Nephron progenitor cell (in vitro differentiated cells): ENCODE results near the gene CTAG1A.

ENCODE experiments used
- DNase-seq: peaks from one replicate; pipeline ENCODE4 v3.0.0; 2021
- H3K27ac Mint-ChIP-seq: 2 replicates; pipeline ENCODE4 v1.8.0; 2021; ENCODE audit warnings: mild to moderate bottlenecking, moderate library complexity, mixed read lengths
- H3K27me3 Mint-ChIP-seq: 2 replicates; pipeline ENCODE4 v1.8.0; 2021; ENCODE audit warnings: mild to moderate bottlenecking, low read depth, mixed read lengths; ENCODE audit not compliant: poor library complexity
- H3K36me3 Mint-ChIP-seq: 2 replicates; pipeline ENCODE4 v1.8.0; 2021; ENCODE audit warnings: low read depth, mixed read lengths
- H3K4me1 Mint-ChIP-seq: 2 replicates; pipeline ENCODE4 v1.8.0; 2021; ENCODE audit warnings: mixed read lengths
- H3K4me3 Mint-ChIP-seq: 2 replicates; pipeline ENCODE4 v1.8.0; 2021; ENCODE audit warnings: mild to moderate bottlenecking, moderate library complexity, mixed read lengths
- H3K9me3 Mint-ChIP-seq: 2 replicates; pipeline ENCODE4 v1.8.0; 2021; ENCODE audit warnings: mild to moderate bottlenecking, moderate library complexity, mixed read lengths
- TF ChIP-seq, protein P1 (sequence below): fragments of 200-600 bp; sonication (generic); IDR thresholded peaks from 2 replicates; pipeline ENCODE4 v1.5.0; 2021; ENCODE audit warnings: antibody characterized with exemption

CTAG1A gene

DNA sequence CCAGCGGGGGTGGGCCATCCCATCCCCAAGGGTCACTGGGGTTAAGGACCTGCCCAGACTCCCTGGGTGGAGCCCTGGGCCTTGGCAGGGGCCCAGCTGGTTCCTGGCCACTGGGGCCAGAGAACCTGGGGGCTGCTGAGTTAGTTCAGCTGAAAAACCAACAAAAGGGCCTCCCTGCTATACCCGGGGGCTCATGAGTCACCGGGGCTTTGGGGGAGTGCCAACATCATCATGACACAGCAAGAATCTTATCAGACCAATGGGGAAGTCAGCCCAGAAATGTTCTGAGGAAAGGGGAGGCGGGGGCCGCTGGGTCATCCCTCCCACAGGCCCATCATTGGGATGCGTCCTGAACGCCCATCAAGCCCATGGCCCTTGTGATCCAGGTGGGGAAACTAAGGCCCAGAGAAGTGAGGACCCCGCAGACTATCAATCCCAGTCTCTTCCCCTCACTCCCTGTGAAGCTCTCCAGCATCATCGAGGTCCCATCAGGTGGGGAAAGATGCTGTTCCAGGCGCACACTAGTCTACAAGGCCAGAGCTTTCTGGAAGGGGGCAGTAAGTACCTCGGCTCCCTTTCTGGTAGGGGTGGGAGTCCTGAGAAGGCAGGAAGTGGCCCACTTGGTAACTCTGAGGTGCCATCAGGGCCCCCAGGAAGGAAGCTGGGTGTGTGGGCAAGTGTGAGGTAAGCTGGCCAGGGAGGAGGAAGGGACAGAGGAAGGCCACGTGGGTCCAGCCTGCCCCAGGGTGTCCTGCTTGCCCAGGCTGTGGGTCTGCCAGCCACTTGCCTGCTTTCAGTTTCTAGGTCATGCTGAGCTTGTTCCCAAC, 42.8 kb upstream of the CTAG1A start:
- no peaks in the 10 kb centered on the region for H3K27me3 Mint-ChIP-seq
- no peak for DNase-seq

DNA sequence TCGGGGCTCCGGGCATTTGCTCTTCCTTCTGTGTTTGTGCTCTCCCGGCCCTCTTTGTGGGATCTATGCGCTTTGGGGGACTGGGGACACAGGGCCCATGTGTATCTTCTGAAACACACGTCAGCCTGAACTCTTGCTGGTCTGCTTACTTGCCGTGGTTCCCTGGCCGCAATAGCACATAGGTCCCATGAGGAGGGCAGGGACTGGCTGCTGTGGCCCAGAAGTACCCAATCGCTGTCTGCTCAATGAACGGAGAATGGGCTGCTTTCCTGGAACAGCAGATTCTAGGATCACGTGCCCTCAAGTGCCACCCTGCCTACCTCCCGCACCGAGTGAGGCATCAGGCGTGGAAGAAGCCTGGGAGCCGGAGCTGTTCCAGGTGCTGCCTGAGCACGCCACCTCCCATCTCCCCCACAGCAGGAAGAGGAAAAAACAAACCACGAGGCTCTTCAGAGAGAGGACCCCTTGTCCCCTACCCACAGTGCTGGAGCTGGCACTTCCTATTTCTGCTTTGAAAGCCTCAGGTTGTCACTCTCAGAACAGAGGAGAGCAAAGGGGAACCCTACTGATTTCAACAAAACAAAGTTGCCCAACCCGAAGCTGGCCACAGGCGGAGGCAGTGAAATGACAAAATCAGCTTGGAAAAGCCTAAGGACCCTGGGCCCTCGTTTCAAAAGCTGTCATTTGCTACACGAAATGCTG, 42.1 kb upstream of the CTAG1A start:
- Mint-ChIP-seq H3K36me3 (peaks cover 12% of the 10 kb centered on the region), H3K27ac (no peak overlapping the region), H3K9me3 (peaks cover 54% of the 10 kb centered on the region), H3K27me3 (no peaks in the 10 kb centered on the region), H3K4me3 (no peak overlapping the region), H3K4me1 (peaks cover 23% of the 10 kb centered on the region)
- DNase-seq, result no peak
- TF ChIP-seq, protein P1, sequence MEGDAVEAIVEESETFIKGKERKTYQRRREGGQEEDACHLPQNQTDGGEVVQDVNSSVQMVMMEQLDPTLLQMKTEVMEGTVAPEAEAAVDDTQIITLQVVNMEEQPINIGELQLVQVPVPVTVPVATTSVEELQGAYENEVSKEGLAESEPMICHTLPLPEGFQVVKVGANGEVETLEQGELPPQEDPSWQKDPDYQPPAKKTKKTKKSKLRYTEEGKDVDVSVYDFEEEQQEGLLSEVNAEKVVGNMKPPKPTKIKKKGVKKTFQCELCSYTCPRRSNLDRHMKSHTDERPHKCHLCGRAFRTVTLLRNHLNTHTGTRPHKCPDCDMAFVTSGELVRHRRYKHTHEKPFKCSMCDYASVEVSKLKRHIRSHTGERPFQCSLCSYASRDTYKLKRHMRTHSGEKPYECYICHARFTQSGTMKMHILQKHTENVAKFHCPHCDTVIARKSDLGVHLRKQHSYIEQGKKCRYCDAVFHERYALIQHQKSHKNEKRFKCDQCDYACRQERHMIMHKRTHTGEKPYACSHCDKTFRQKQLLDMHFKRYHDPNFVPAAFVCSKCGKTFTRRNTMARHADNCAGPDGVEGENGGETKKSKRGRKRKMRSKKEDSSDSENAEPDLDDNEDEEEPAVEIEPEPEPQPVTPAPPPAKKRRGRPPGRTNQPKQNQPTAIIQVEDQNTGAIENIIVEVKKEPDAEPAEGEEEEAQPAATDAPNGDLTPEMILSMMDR, result no peak

More for the DNA sequence above, 42.8 kb upstream of the CTAG1A start:
- H3K27ac Mint-ChIP-seq, result no peak overlapping the region
- no peak overlapping the region for H3K4me3 Mint-ChIP-seq
- peaks cover 21% of the 10 kb centered on the region for H3K4me1 Mint-ChIP-seq
- TF ChIP-seq, protein P1, result no peak
- peaks cover 54% of the 10 kb centered on the region for H3K9me3 Mint-ChIP-seq
- H3K36me3 Mint-ChIP-seq, result peaks cover 12% of the 10 kb centered on the region

DNA sequence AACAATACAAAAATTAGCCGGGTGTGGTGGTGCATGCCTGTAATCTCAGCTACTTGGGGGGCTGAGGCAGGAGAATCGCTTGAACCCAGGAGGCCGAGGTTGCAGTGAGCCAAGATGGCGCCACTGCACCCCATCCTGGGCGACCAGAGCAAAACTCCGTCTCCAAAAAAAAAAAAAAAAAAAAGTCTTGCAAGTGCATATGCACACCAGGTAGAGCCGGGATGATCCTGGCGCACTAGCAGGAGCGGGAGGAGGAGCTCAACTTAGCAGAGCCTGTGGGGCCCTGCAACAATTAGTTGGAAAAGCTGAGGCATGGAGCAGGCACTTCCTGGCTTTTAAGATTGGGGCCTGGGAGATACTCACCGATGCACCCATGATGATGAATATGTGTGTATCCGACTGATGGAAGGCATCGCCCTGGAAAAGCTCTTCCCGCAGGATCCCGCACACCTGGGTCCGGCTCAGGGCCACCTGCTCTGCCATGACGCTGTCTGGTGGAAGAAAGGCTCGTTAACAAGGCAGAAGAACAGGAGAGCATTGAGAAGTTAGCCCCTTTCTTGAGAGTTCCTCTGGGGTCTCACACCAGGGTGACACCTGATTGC, 39.2 kb upstream of the CTAG1A start:
- Mint-ChIP-seq H3K4me1 (peaks cover 39% of the 10 kb centered on the region), H3K36me3 (peaks cover 10% of the 10 kb centered on the region), H3K27me3 (no peaks in the 10 kb centered on the region), H3K4me3 (peak overlapping the region; percentile 81), H3K9me3 (peaks cover 55% of the 10 kb centered on the region), H3K27ac (no peak overlapping the region)
- DNase-seq, result no peak
- TF ChIP-seq, protein P1, result no peak

DNA sequence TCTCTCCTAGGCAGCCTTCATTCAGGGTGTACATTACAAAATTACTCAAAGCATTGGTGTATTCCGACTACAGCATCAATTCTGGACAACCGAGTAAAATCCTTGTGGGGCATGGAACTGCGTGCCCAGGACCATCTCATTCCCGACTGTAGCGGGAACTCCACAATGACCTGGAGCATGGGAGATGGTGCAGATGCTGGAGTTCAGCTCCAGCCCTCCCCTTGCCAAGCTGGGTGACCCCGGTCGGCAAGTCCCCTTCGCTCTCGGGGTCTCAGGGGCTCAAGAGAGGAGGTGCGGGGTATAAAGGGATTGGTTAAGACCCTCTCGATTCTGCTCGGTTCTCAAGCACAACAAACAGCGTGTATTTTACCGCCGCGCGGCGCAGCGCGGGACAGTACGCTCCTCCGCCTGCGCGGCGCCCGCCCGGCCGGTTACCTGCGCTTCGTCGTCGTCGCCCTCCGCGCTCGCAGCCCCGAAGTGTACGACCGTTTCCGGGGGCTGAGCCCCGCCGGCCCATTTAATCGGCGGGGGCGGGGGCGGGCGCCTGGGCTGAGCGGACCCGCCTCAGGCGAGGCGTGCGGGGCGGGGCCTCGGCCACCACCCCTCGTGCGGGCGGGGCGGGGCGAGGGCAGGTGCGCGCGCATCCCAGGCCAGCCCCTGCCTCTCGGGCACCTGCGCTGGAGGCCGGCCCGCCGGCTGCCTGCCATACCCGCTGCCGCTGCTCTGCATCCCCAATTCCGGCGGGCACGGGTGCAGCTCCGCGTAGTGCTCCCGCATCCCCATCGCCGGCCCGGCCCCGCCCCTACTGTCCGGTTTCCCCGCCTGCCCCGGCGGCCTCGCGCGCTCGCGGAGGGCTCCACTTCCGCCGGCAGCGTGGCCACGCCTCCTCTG, 38.3 kb upstream of the CTAG1A start, which contains the start of gene G6PD:
Gene G6PD, minus strand, starts transcription at position 493 of the 891 bp plus-strand sequence. CDS start 691 bp downstream, outside the sequence.
- Mint-ChIP-seq H3K27me3 (no peaks in the 10 kb centered on the region), H3K36me3 (peaks cover 8% of the 10 kb centered on the region), H3K9me3 (peaks cover 55% of the 10 kb centered on the region), H3K4me1 (peaks cover 39% of the 10 kb centered on the region), H3K27ac (peak within 1 kb of the TSS; percentile 97), H3K4me3 (peak within 1 kb of the TSS; percentile 87)
- DNase-seq, result peak; percentile 78
- TF ChIP-seq, protein P1, result no peak

DNA sequence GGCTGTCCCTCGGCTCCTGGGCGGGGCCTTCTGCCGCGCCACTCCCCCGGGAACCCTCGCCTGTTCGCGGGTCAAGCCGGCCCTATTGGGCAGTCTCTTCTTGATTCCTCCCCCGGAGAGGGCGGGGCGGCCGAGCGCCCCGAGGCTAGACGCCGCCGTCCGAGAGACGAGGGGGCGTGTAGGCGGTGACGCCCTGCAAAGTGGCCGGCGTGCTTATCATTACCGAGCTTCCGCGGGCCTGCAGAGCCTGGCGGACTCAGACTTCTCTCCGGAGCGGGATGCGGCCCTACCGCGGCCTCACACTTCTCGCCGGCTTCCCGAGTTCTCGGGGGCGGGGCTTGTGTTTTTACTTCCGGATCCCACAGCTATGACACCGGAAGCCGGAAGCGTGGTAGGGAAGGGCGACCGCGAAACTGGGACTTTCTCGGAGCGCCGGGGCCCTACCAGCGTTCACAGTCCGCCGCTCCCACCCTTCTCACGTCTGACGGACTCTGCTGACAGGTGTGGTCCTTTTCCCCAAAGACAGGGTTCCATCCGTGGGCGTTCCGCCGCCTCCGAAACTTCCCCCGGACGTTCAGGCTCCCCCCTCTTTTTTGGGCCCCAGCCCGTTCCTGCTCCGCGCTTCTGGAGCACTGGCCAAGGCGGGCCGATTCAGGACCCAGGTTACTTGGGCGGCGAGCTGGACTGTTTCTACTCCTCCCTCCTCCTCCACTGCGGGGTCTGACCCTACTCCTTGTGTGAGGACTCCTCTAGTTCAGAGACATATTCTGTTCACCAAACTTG, 37.5 kb upstream of the CTAG1A start, which contains the start of gene IKBKG:
Gene IKBKG, plus strand, starts transcription at position 376 of the 783 bp plus-strand sequence. CDS start 4,383 bp downstream, outside the sequence.
- TF ChIP-seq, protein P1, result no peak
- H3K27ac Mint-ChIP-seq, result peak within 1 kb of the TSS; percentile 97
- H3K9me3 Mint-ChIP-seq, result peaks cover 60% of the 10 kb centered on the region

More for the DNA sequence above, 37.5 kb upstream of the CTAG1A start, which contains the start of gene IKBKG:
- H3K4me1 Mint-ChIP-seq, result peaks cover 39% of the 10 kb centered on the region
- H3K36me3 Mint-ChIP-seq, result peaks cover 8% of the 10 kb centered on the region
- H3K4me3 Mint-ChIP-seq, result peak within 1 kb of the TSS; percentile 87
- H3K27me3 Mint-ChIP-seq, result no peaks in the 10 kb centered on the region
- peak; percentile 87 for DNase-seq
